ENCODE results near the gene ARHGEF26.
A peak's percentile ranks its signal among the peaks of the same experiment; 100 is the strongest.

Gene ARHGEF26

DNA sequence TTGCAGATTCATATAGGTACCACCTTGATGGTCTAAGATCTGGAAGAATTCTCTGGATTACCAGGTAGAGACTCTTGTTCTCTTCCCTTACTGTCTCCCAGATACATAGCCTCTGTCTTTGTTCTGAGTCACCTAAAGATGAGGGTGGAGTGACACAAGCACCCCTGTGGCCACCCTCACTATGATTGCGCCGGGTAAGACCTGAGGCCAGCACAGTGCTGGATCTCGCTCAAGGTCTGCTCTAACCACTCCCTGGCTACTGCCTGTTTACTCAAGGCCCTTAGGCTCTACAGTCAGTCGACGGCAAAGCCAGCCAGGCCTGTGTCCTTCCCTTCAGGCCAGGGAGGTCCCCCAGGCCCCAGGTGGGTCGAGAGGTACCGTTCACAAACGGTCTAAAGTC, 88.3 kb downstream of the ARHGEF26 start:
- no peak for DNase-seq (ENCODE audit: low read depth)

DNA sequence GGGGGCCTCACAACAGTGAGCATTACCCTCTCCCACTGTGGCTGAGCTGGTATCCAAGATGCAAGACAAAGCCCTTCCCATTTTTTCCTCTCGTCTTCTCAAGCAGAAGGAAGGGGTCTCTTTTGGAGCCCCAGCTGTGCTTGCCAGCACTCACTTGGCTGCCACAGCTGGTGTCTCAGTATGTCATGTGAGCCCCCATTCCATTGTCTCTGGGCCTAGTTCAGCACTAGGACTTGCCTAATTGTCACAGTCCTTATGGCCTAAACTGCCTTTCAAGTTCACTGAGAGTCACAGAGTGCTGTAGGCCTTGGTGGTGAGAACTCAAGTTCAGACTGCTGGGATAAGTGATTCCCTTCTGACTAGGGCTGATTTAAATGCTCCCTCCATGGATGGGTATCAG, 89.8 kb downstream of the ARHGEF26 start:
- DNase-seq (ENCODE audit: low read depth) = no peak

DNA sequence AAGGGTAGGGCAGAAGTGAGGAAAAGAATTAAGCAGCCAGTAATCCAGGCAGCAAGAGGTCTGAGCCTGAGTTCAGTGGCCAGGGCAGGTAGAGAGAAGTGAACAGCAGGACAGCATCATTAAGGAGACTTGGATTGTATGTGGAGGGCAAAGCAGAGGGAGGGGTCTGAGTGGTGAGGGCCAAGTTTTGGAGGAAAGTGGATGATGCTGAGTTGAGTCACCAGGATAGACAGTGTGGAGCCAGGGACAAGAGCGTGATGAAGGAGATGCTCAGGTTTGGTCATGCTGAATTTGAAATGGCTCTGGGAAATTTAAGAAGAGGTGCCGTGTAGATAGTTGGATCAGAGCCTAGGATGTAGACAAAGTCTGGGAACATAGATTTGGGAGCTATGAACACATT, 93.1 kb downstream of the ARHGEF26 start:
- no peak for DNase-seq (ENCODE audit: low read depth)

DNA sequence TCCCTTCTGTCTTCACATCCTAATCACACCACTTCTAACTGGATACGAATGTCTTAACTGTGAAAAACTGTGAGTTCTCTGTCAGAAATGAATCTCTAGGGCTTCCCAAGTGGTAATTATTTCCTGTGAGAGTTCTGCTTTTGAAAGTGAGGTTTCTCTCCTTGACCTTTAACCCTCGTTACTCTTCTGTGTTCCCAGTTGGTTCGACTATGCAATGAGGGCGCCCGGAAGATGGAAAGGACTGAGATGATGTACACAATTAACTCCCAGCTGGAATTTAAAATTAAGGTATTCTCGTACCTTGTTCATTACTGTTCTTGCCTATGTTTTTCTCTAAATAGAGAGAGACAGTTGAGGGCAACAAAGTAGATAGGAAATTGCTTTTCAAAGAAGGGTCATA, 96.5 kb downstream of the ARHGEF26 start:
- no peak for DNase-seq (ENCODE audit: low read depth)

DNA sequence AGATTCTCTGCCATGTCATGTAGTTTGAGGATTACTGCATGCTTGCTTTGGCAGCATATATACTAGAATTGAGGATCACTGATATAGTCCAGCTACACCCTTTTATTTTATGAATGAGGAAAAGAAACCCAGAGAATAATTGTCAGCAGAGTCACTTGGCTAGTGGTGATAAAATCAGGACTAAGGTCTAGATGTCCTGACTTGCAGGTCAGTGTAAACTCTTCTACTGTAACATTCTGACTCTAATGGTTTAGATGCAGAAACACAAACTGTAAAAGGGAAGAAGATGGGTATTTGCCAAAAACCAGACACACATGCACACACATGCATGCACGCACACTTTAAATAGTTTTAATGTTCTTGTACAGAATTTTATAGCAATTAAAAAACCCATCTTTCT, 97.5 kb downstream of the ARHGEF26 start:
- no peak for DNase-seq (ENCODE audit: low read depth)

DNA sequence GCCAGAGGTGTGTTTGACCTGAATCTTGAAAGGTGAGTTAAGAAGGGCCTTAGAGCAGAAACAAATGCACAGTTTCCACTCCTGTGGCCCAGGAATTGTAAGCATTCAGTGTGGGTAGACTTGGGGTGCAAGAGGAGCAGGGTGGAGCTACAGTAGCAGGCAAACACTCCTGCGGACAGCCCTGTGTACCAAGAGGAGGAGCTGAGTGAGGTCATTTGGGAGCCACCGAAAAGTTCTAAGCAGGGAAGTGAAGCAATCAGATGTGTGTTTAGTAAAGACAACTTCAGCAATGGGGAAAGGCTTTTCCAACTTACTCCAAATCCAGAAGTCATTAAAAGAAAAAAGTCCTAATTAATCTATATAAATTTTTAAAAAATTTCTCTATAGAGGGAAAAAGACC, 99.3 kb downstream of the ARHGEF26 start:
- no peak for DNase-seq (ENCODE audit: low read depth)

DNA sequence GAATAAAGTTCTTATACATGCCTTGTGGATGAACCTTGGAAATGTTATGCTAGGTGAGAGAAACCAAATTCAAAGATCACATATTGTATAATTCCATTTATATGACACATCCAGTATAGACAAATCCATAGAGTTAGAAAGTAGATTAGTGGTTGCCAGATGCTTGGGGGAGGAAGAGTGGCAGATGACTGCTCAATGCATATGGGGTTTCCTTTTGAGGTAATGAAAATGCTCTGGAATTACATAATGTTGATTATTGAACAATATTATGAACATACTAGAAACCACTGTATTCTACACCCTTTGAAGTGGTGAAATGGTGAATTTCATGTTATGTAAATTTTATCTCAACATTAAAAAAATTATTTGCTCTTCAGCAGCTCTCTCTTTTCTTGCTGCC, 102.3 kb downstream of the ARHGEF26 start:
- no peak for DNase-seq (ENCODE audit: low read depth)

DNA sequence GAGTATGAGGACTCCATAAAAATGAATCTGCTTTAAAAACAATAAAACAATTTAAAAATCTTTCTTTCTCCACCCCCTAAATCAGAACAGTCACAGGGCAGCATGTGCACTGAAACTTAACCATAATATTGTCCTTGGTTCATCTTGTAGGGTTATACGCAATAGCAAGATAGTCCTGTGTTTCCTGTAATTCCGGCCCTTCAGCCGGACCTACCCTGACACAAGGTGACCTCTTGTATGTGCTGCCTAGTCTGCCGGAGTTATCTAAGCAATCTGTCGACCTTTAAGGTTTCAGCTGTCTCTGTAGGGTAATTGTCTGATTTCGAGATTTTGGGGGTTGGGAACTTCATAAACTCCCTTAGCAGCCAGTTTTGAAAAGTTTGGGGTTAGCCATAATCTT, 103.2 kb downstream of the ARHGEF26 start:
- no peak for DNase-seq (ENCODE audit: low read depth)

DNA sequence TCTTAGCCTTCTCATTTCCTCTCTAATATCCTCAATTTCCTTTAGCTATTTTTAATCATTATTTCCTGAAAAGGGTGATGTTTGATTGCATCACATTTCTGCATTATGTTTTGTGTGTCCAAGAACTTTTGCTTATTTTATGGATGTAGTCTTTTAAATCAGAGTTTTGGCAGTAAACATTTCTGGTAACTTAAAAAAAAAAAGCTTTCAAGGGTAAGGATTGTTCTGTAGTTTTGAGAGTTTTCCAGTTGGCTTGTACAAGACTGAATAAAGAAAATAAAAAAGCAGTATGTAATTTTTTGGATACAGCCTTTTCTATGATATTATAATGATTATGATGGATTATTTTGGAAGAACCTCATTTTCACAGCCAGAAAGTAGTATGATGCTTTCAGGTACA, 103.7 kb downstream of the ARHGEF26 start:
- no peak for DNase-seq (ENCODE audit: low read depth)

DNA sequence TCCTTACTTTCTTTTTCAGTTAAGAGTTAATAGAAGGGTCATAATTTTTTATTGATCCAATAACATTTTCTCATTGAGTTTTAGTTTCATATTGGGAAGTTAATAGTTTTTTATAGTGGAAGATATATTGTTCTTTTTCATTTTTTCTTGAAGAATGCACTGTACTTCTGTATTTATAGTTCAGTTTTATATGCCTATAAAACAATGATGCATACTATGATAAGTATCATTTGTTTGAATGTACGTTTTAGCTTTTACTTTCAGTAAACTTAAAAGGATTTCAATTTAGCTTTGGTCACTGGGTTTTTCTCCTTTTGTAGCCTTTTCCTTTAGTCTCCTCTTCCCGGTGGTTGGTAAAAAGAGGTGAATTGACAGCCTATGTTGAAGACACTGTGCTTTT, 104.3 kb downstream of the ARHGEF26 start:
- DNase-seq (ENCODE audit: low read depth) = no peak

DNA sequence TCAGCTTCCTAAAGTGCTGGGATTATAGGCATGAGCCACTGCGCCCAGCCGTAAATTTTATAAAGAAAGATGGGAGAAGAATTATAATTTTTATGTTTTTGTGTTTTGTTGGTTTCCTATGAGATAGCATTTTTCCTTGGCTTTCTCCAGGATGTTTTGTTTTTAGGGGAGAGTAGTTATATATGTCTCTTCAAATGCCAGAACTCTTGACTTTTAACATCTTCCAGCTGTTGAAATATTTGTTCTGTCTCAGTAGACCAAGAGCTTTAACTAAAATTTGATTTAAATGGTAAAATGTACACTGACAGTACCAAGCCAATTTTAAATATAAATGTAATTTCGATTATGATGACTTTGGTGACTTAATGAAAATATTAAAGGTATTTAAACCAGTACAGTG, 106.3 kb downstream of the ARHGEF26 start:
- no peak for DNase-seq (ENCODE audit: low read depth)

DNA sequence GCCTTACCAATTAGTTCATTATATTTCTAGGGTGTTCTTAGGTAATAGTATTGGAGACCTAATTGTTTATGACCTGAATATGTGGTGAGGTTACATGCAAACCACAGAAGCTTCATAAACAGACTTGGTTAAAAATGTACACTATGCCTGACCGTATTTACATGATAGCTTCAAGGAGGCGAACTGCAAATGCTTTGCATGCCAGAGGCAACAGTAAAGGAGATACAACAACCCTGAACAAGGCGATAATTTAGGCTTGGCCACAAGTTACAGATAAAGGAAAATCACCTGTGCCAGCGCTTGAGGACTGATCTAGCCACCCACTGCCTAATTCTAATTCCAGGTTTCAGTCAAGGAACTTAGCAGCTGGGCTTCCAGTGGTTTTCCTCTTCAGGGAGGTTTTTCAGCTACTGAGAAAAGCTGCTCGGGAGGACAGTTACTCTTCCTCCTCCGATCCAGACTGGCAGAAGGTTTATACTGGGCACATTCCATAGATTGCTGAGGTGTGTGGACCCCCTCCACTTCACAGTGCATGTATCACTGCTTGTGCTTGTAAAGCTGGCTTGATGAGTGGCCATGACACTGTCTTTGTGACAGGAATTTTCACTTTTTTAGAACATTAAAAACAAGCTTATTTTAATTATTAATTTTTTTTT, 107.5 kb downstream of the ARHGEF26 start:
- DNase-seq (ENCODE audit: low read depth) = no peak

DNA sequence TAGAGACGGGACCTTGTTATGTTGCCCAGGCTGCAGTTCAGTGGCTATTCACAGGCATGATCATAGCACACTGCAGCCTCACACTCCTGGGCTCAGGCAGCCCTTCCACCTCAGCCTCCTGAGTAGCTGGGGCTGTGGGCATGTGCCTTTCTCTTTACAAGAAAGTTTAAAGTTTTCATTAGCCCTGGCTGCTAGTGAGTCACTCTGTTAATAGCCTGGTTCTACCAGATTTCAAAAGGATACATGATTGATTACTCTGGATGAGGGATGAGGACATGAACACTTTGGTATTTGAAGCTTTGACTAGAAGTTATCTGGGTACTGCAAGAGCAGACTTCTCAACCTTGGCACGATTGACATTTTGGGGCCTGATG, 108.0 kb downstream of the ARHGEF26 start:
- DNase-seq (ENCODE audit: low read depth) = no peak

DNA sequence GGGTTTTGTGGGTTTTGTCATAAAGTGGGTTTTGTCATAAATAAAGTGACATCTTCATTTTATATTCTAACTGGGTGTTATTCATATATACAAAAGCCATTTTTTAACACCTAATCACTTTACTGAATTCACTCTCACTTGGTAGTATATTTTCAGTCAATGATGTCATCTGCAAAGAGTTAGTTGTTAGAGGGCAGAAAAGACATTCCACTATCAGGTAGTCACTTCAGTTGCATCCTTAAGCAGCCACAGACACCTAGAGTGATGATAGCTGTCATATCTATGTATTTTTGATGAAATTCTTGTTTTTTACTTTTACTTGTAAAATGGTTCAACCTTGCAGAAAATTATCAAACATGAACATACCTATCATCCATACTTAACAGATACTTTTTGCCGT, 114.1 kb downstream of the ARHGEF26 start:
- DNase-seq (ENCODE audit: low read depth) = no peak

DNA sequence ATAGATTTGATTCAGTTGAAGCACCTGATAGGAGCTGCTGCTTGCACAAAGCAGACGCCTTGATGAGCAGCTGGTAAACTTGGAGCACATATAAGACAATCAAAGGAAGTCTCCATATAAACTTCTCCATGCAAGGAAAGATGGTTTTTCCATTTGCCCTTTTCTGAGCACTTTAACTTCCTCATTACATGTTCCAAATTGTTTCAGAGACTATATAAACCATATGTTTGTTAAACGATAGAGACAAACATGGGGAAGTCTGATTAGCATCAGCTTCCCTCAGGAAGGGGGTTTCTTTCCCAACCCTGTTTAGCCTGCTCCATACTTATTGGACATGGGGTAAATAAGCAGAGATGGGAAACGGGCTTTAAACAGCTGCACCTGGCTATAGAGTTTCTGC, 115.1 kb downstream of the ARHGEF26 start:
- DNase-seq (ENCODE audit: low read depth) = no peak

DNA sequence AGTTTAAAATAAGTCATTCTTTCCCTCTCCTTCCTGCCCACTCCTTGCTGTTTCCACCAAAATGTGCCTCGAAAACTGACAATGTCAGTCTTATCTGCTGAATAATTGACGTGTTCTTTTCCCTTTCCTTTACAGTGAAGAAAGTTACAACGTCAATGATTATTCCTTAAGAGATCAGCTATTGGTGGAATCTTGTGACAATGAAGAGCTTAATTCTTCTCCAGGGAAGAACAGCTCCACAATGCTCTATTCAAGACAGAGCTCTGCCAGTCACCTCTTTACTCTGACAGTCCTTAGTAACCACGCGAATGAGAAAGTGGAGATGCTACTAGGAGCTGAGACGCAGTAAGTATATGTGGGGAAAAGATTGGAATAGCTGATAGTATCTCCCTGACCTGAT, 119.0 kb downstream of the ARHGEF26 start:
- no peak for DNase-seq (ENCODE audit: low read depth)

DNA sequence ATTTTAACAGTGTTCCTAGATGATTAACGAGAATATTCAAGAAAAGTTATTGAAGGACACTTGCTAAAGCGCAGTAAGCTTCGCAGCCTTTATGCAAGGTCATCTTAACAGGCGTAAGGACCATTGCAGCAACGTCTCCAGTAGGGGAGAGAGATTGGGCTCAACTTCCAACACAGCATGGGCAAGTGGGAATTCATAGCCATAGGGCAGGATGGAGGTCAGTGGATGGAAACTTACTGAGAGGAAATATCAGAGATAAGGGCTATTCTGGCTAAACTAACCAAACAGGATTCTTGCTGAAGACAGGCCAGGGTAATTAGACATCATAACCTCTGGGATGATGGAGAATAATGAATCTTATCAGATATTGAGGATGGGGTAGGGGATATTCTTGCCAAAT, 120.3 kb downstream of the ARHGEF26 start:
- no peak for DNase-seq (ENCODE audit: low read depth)

DNA sequence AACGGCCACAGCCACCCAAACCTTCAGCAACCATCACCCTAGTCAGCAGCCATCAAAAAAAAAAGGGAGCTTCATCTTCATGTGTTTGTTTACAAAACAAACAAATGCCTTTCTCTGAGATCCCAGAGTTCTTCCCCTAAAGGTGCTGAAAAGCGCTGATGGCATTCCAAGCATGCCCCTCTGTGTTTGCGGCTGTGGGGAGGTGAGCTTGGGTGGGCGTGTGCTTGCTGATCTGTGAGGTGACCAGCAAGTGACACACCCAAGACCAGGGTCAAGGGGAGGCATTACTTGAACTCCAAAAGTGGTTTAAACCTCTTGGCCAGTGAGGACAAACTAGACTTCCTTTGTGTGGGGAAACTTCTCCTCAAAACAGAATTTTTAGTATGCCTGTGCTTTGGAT, 121.6 kb downstream of the ARHGEF26 start:
- DNase-seq (ENCODE audit: low read depth) = no peak

DNA sequence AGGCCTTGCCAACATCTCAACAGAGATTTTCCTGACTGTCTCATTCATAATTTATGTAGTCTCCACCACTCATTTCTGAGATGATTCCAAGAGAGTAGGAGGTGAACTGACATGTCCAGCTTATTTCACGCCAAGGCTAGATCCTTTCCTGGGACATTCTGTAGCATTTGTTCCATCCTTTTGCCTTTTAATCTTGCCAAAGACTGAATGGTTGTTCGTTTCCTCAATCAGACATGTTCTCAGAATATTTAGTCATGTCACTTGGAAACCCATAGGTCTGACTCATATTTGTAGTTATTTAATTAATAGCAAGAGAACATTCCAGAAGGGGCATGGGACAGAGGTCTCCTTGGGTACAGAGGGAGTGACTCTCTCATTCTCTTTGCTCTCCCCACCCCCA, 122.2 kb downstream of the ARHGEF26 start:
- peak; percentile 12 for DNase-seq (ENCODE audit: low read depth)

DNA sequence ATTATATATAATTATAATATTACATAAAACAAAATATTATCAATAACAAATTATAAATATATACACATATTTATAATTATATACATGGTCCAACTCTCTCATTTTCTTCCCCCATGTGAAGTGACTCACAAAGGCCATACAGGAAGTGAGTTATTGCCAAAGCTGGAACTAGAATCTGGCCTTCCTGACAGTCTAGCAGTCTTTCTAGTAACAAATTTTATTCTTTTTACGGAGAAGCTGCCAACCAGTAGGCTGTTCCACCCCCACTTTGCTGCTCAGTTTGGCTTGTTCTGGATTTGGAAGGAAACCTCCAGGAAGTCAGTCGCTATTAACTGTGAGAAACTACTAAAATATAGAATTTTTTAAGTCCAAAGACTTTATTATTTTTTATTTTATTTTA, 123.5 kb downstream of the ARHGEF26 start:
- peak; percentile 8 for DNase-seq (ENCODE audit: low read depth)

DNA sequence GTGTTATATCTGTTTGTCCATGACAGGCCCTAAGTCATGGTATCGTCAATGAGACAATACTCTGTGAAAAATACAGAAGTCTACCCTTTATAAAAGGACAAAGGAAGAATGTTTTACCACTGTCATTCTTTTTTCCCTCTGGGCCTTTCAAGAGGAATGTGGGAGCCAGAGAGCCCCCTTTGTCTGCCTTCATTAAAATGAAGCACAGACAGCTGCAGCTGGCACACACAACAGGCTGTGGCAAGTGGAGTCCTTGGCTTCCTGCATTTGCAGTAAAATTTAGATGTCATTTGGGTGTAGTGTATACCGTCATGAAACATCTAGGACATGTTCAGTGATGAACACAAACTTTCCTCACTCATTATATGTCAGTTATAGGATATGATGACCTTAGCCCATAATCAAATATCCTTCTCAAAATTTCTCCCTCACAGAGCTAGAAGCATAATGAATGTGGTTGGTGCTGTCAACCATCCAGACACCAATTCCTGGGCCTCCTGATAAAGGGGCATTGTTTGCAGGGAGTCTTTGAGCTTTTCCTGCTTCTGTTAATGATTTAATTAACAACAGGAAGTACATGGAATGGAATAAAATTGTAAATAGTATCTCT, 126.7 kb downstream of the ARHGEF26 start:
- no peak for DNase-seq (ENCODE audit: low read depth)

DNA sequence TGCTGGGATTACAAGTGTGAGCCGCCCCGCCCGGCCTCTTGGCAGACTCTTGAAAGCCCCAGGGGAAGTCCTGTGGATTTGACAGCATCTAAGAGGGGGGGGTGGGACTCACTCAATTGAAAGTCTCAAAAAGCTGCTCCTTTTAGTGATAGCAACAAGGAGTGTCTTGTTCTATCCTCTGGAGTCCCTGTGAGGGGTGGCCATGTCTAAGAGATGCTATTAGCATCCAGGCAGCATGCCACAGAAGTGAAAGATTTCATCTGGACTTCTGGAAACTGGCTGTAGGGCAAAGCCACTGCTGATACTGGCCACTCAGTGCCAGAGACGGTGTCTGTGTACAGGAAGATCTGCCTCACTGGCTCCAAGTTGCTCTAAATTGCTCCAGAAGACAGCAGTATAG, 129.1 kb downstream of the ARHGEF26 start:
- DNase-seq (ENCODE audit: low read depth) = no peak

DNA sequence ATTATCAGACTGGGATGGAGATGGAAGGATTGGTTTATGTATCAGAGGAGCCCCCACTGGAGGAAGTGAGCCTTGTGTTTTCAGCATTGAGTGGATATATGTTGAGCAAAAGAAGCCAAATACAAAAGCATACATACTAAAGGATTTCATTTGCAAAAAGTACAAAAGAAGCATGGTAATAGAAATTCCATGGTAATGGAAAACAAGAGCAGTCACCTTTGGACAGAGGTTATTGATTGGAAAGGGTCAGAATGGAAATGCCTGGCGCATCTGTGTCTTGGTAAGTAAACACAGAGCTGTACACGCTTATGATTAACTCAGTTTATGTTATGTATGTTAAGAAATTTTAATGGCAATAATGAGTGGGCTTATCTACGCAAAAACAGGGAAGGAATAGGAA, 130.4 kb downstream of the ARHGEF26 start:
- no peak for DNase-seq (ENCODE audit: low read depth)
